GM18873 (cell line): ENCODE data around the gene SOCS7.
"Not testable (repeated sequence)": the region's sequence is repeated elsewhere in the genome, so short reads cannot be mapped to it uniquely, and the experiment has no call there.

ENCODE experiments used
- ATAC-seq: cut with Tn5 transposase; IDR thresholded peaks from one replicate; pipeline ENCODE4 v1.9.1; 2021; ENCODE audit warnings: mild to moderate bottlenecking, moderate library complexity, moderate number of reproducible peaks; ENCODE audit not compliant: unreplicated experiment, low FRiP score

Gene SOCS7

GRCh38 chr17:38435795-38436194, 84.2 kb downstream of the SOCS7 start:
- no peak for ATAC-seq

- ATAC-seq, result no peak
Measured at GRCh38 chr17:38436386-38436785, 84.7 kb downstream of the SOCS7 start.

- not testable (repeated sequence) for ATAC-seq
Measured at GRCh38 chr17:38437313-38437712, 85.7 kb downstream of the SOCS7 start.

- no peak for ATAC-seq
Measured at GRCh38 chr17:38439436-38439835, 87.8 kb downstream of the SOCS7 start.

- ATAC-seq, result no peak
Measured at GRCh38 chr17:38440614-38441397, 89.2 kb downstream of the SOCS7 start.

- ATAC-seq, result no peak
Measured at GRCh38 chr17:38441429-38442061, 89.9 kb downstream of the SOCS7 start.

- no peak for ATAC-seq
Measured at GRCh38 chr17:38442548-38442947, 90.9 kb downstream of the SOCS7 start.

- ATAC-seq, result no peak
Measured at GRCh38 chr17:38443356-38444031, 91.8 kb downstream of the SOCS7 start.

GRCh38 chr17:38444151-38444550, 92.5 kb downstream of the SOCS7 start:
- ATAC-seq, result no peak

- ATAC-seq, result no peak
Measured at GRCh38 chr17:38447502-38448085, 96.0 kb downstream of the SOCS7 start.

- ATAC-seq, result no peak
Measured at GRCh38 chr17:38448208-38448771, 96.6 kb downstream of the SOCS7 start.

- no peak for ATAC-seq
Measured at GRCh38 chr17:38449364-38449763, 97.7 kb downstream of the SOCS7 start.

GRCh38 chr17:38450557-38451029, 98.9 kb downstream of the SOCS7 start:
- no peak for ATAC-seq

- no peak for ATAC-seq
Measured at GRCh38 chr17:38451030-38451839, 99.6 kb downstream of the SOCS7 start.

- ATAC-seq, result no peak
Measured at GRCh38 chr17:38451840-38452529, 100.3 kb downstream of the SOCS7 start.

GRCh38 chr17:38452719-38453118, 101.1 kb downstream of the SOCS7 start:
- no peak for ATAC-seq

- ATAC-seq, result no peak
Measured at GRCh38 chr17:38453951-38454421, 102.3 kb downstream of the SOCS7 start.

- no peak for ATAC-seq
Measured at GRCh38 chr17:38454532-38454931, 102.9 kb downstream of the SOCS7 start.
